HepG2 (cell line): Measurements from ENCODE around the gene CUEDC2. TPM values are rescaled to one million over a fixed set of nuclear protein-coding genes. Genes with fewer than 3 reads are reported as not detected.

Source experiments
- GATAD2A ChIP-seq: IDR thresholded peaks from 2 replicates; pipeline ENCODE4 v1.6.1; 2016
- HNRNPK ChIP-seq: fragments of 200-400 bp; formaldehyde crosslinking; IDR thresholded peaks from 2 replicates; pipeline ENCODE4 v1.6.1; 2018; ENCODE audit warnings: low read length, low read depth, moderate library complexity, mild to moderate bottlenecking; ENCODE audit not compliant: poor library complexity, severe bottlenecking
- KLF16 ChIP-seq, 2 experiments: sonication (generic) in 1 of 2; formaldehyde crosslinking in 1 of 2; IDR thresholded peaks; 2 replicates each; pipeline versions ENCODE4 v1.6.1 to v1.8.0; 2016 to 2023; ENCODE audit warnings: missing genetic modification reagents in 2 of 2, missing compliant biosample characterization in 1 of 2
- RFX5 ChIP-seq: IDR thresholded peaks from 2 replicates; pipeline ENCODE4 v1.6.1; 2011; ENCODE audit warnings: low read depth, low read length, improper control_type of control experiment
- THAP8 ChIP-seq: sonication (generic); formaldehyde crosslinking; IDR thresholded peaks from 2 replicates; pipeline ENCODE4 v1.5.1; 2020; ENCODE audit warnings: missing genetic modification reagents, mild to moderate bottlenecking, borderline replicate concordance
- TP53 ChIP-seq: sonication (generic); formaldehyde crosslinking; conservative IDR thresholded peaks from 2 replicates; pipeline ENCODE4 v1.4.0; 2020; ENCODE audit warnings: missing genetic modification reagents
- ZBTB2 ChIP-seq: sonication (generic); formaldehyde crosslinking; IDR thresholded peaks from 2 replicates; pipeline ENCODE4 v1.8.0; 2022; ENCODE audit warnings: low read depth, missing genetic modification reagents
- ZC3H13 ChIP-seq: sonication (generic); formaldehyde crosslinking; IDR thresholded peaks from 2 replicates; pipeline ENCODE4 v1.8.1; 2023; ENCODE audit warnings: mild to moderate bottlenecking, missing genetic modification reagents, moderate library complexity
- ZFY ChIP-seq: sonication (generic); formaldehyde crosslinking; IDR thresholded peaks from 2 replicates; pipeline ENCODE4 v1.4.0; 2020; ENCODE audit warnings: missing genetic modification reagents
- ZNF224 ChIP-seq: sonication (generic); formaldehyde crosslinking; IDR thresholded peaks from 2 replicates; pipeline ENCODE4 v1.5.0; 2020; ENCODE audit warnings: mild to moderate bottlenecking, missing genetic modification reagents
- ZNF318 ChIP-seq: sonication (generic); formaldehyde crosslinking; IDR thresholded peaks from 2 replicates; pipeline ENCODE4 v1.4.0; 2020; ENCODE audit warnings: mild to moderate bottlenecking, missing genetic modification reagents
- ZNF563 ChIP-seq: sonication (generic); formaldehyde crosslinking; IDR thresholded peaks from 2 replicates; pipeline ENCODE4 v1.8.0; 2022; ENCODE audit warnings: mild to moderate bottlenecking, moderate library complexity, missing genetic modification reagents
- ZNF564 ChIP-seq: sonication (generic); formaldehyde crosslinking; IDR thresholded peaks from 2 replicates; pipeline ENCODE4 v1.8.1; 2023; ENCODE audit warnings: mild to moderate bottlenecking, missing genetic modification reagents
- polyA plus RNA-seq, 8 experiments: library from polyadenylated mRNA; depleted of rRNA in 3 of 8; stranded (reverse) in 7 of 8; unstranded in 1 of 8; fragments of >200 nt; fragmentation: Illumina TruSeq in 4 of 8; extraction: Trizol in 4 of 8; gene quantifications; 2 replicates each; pipeline versions ENCODE4 v1.2.1 to v1.2.3, GENCODE V29; 2011 to 2016; ENCODE audit warnings: low read depth in 4 of 8, missing spikeins in 1 of 8, mixed read lengths in 1 of 8; ENCODE audit not compliant: insufficient read depth in 1 of 8
- total RNA-seq, 5 experiments: library from RNA; depleted of rRNA; stranded (reverse); fragments of >200 nt; fragmentation: Illumina TruSeq; extraction: Trizol; gene quantifications; 2 replicates each; pipeline ENCODE4 v1.2.3, GENCODE V29; 2016; ENCODE audit warnings: low read depth in 1 of 5

CUEDC2 gene
- total and polyA plus RNA-seq, 2 of the 13 experiments (the other 11 are each of a cell fraction or from before 2014, with no cell fraction given) = 13.1 to 18.4 TPM

GRCh38 chr10:102435529-102436233, 3.3 kb upstream of the CUEDC2 start (continued):
- TF ChIP-seq KLF16 (CRISPR knock-in tag; IDR thresholded peaks at IDR 0.05) (no peak), THAP8 (CRISPR knock-in tag) (no peak), ZC3H13 (CRISPR knock-in tag) (no peak), RFX5 (no peak), ZNF224 (CRISPR knock-in tag) (no peak), GATAD2A (CRISPR knock-in tag) (no peak), ZFY (CRISPR knock-in tag) (peak; percentile 26; the same call in 1 of the 2 replicates), ZNF563 (CRISPR knock-in tag) (no peak), ZNF318 (CRISPR knock-in tag) (no peak), TP53 (CRISPR knock-in tag) (no peak), ZBTB2 (CRISPR knock-in tag) (no peak), ZNF564 (no peak), HNRNPK (no peak)
